ENCODE results near the gene FIGNL2.
A peak's percentile ranks its signal among the peaks of the same experiment; 100 is the strongest.

FIGNL2 gene

GRCh38 chr12:51852404-51853137 is 4.1 kb upstream of the FIGNL2 start:
- no peak for DNase-seq

DNA sequence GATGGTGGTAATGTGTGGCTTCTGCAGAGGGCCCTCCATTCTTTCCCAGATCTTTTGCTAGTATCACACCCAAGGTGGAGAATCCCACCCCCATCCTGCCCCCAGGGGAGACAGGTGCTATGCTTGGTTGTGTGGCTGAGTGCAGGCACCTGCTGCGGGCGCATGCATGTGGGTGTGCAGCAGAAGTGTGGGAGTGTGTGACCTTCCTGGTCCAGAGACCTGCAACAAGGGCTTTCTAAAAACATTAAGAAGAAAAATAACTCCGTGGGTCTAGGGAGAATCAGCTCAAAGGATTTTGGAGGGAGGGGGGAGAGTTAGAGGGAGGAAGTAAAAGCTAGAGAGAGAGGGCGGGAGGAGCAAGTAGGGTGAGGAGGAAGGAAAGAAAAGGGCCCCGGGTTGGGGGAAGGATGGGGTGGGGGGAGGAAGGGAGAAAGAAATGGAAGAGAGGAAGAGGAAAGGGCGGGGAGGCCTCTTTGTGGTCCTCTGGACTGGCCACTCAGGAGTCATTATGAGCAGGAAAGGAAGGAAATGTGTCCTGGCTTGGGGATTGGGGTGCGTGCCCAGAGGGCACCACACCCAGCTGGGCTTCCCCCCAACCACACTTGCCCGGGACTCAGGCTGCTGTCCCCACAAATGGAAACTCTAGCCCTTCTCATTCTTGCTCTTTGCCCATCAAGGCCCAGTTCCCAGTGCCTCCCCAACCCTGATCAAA is 3.1 kb upstream of the FIGNL2 start:
- no peak for DNase-seq

GRCh38 chr12:51850965-51851299 is 2.4 kb upstream of the FIGNL2 start:
- DNase-seq, result no peak

DNA sequence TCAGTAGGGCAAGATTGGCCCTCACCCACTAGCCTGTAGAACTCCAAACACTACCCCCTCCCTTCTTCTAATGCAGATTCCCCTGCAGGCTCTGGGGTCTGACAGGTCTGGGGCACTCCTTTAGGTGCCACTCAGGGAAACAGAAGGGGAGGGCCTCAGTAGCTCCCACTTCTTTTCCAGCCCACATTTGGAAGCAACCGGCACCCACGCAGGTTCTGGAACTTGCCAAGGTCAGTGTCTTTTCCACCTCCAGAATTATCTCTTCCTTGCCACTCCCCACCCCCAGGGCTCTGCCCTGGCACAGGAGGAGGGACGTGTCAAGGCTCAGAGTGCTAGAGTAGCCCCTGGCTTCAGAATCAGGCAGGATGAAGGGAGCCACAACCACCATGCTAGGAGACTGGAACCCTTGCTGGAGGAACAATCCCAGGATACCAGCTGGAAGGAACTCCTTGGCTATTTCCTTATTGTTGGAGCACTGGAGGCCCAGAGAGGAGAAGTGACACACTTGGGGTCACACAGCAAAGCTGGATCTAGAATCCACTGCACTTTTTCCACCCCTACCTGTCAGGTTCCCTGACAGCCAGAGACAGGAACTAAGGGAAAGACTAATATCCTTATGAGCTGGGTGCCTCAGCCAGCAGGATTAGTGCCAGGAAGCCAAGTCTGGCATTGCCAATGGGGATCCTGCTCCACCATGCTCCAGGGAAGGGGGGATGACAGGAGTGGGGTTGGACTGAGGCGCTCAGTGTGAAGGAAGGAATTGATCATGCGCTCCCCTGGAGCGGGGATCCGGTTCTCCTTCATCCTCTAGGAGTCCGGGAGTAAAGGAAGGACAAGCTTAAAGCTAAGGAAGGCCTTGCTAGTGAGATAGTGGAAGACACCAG is 1.8 kb upstream of the FIGNL2 start:
- DNase-seq, result no peak

GRCh38 chr12:51848841-51849735 is 570 bp upstream of the FIGNL2 start:
- no peak for DNase-seq

GRCh38 chr12:51847643-51848325 is 734 bp downstream of the FIGNL2 start:
- peak in 1 of 2 experiments; percentile 38 for DNase-seq

- peak in 1 of 2 experiments; percentile 47 for DNase-seq
Observed at GRCh38 chr12:51846911-51847642, 1.4 kb downstream of the FIGNL2 start.

GRCh38 chr12:51846271-51846691 is 2.2 kb downstream of the FIGNL2 start:
- no peak for DNase-seq

DNA sequence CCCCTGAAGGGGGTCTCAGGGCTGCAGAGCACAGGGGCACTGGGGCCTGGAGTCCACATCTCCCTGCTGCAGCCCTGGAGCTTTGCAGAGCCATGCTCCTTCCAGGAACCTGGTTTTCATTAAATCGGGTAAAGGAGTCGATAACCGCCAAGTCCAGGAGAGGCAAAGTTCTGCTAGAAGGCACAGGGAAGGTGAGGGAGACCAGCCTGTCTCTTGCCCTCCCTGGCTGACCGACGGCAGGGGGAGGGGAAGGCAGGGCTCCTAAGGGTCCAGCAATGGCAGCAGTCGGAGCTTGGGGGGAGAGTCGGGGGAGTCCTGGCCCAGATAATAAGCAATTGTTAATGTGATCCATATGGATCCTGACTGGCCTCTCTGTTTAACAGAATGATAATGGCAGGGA is 3.0 kb downstream of the FIGNL2 start:
- no peak for DNase-seq

GRCh38 chr12:51844854-51845253 is 3.7 kb downstream of the FIGNL2 start:
- no peak for DNase-seq

DNA sequence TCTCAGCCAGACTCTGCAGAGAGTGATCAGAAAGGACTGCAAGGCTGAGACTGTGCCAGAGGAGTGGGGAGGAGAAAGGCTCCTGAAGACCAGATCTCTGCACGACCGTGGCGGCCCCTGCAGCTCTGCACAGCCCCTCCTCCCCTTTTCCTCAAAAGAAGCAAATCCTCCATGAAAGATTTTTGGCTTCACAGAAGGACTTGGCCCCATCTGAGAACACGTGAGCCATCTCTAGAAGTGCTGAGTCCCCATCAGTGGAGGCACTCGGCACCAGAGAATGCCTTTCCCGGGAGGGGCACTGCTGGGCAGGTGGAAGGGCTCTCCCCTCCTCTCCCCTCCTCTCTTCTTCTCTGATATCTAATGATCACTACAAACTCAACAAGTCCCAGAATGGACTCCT is 6.8 kb downstream of the FIGNL2 start:
- no peak for DNase-seq

DNA sequence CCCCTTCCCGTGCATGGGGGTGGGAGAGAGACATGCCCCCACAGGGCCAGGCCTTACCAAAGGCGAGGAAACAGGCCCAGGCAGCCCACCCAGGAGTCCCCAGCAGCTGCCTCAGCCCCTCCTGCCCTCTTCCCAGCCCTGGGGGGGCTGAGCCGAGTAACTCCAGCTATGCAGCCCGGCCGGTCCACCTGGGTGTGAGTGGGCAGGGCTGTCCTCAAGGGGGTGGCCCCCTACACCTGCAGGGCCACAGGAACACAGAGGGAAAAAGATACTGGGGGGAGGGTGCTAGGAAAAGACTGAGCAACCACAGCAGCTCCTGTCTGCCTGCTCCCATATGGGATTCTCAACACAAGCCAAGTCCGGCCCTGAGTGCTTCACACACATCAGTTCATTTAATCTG is 7.6 kb downstream of the FIGNL2 start:
- DNase-seq, result no peak

DNA sequence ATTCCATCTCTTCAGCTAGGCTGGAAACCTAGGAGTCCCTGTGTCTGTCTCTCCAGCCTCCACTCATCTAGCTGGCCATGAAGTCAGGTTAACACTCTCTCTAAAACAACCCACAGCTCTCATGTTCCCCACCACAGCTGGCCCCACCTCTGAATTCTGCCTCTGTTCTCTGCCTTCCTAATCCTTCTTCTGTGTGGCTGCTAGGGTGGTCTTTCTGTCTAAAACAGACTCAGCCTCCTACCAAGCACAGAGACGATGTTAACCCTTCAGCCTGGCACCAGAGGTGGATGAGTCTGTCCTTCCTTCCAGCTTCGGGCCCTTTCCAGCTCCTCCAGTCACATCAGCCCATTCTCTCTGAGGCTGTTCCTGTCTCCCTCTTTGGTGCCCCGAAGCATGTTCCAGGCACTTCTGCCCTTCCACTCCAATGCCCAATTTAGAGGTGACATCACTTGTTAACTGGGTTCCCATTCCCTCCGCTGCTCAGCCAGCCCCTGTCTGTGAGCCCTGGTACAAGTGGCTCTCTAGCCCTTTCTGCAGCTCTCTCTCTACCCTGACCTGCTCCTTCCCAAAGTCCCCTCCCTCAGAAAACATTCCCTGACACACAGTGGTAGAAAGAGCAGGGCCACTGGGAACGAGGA is 9.1 kb downstream of the FIGNL2 start:
- DNase-seq, result no peak

DNA sequence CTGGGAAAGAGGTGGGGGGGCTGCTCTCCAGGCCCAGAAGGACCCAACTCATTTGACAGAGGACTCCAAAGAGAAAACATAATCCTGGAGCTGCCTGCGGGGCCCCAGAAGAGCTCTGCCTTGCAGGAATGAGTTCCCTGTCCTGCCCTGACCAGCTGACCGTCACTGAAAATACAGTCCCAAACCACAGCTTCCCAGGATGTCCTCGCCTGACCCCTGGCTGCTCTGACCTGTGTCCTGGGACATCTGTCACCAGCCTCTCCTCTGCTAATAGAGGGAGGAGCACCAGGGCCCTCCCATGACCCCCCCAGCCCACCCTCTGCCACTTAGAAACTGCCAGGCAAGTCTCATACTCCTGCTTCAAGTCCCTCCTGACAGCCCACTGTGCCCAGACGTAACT is 9.8 kb downstream of the FIGNL2 start:
- DNase-seq, result no peak

GRCh38 chr12:51838036-51838435 is 10.5 kb downstream of the FIGNL2 start:
- no peak for DNase-seq

DNA sequence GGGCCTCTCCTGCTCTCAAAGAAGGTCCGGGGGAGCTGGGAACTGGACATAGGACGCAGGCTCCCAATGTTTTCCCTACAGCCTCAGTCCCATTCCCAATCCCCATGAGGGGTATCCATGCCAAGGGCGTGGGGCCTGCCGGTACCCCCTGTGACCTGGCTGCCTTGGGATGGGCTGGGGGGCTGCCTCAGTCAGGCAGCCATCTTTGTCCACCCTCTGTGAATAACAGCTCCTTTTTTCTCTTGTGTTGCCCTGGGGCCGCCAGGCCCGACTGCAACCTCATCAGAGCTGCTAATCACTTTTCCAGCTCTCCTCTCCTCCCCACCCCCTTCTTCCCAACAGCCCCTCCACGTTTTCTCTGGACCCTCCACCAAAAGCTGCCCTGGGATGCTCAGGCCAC is 11.2 kb downstream of the FIGNL2 start:
- no peak for DNase-seq

GRCh38 chr12:51836827-51837173 is 11.7 kb downstream of the FIGNL2 start:
- no peak for DNase-seq

GRCh38 chr12:51836041-51836826 is 12.3 kb downstream of the FIGNL2 start:
- DNase-seq, result peak in 1 of 2 experiments; percentile 15

- DNase-seq, result no peak
Observed at GRCh38 chr12:51834411-51834810, 14.1 kb downstream of the FIGNL2 start.
